CD14-positive monocyte (primary cell): ENCODE measurements around the gene BRAF. TPM values are rescaled to one million over a fixed set of nuclear protein-coding genes. Genes with fewer than 3 reads are reported as not detected.
"Not testable (repeated sequence)": the region's sequence is repeated elsewhere in the genome, so short reads cannot be mapped to it uniquely, and the experiment has no call there.

Source experiments
- DNase-seq, 3 donors: peaks; one replicate each; pipeline ENCODE4 v3.0.0-alpha.2; 2011 to 2022
- H2AFZ ChIP-seq: 2 replicates; pipeline ENCODE4 v1.6.0; 2012; ENCODE audit warnings: mild to moderate bottlenecking, low read depth, low read length, inconsistent platforms; ENCODE audit not compliant: insufficient read depth, poor library complexity, severe bottlenecking
- H3K27ac ChIP-seq, 2 donors: 1 replicate in 1 of 2; 2 replicates in 1 of 2; pipeline ENCODE4 v1.5.1; 2012 to 2013; ENCODE audit warnings: low read length in 2 of 2, control low read depth in 1 of 2, inconsistent platforms in 1 of 2, low read depth in 1 of 2, mild to moderate bottlenecking in 1 of 2
- H3K27me3 ChIP-seq, 2 donors: one replicate each; pipeline versions ENCODE4 v1.6.0 to v1.6.1; 2011 to 2013; ENCODE audit warnings: low read length in 2 of 2; ENCODE audit not compliant: control insufficient read depth in 2 of 2, insufficient read depth in 2 of 2
- H3K36me3 ChIP-seq, 2 donors: replicated peaks in 1 of 2; 1 replicate in 1 of 2; 2 replicates in 1 of 2; pipeline versions ENCODE4 v1.5.1 to v1.6.1; 2012 to 2013; ENCODE audit warnings: low read length in 2 of 2, control low read depth in 1 of 2, inconsistent platforms in 1 of 2, mild to moderate bottlenecking in 1 of 2; ENCODE audit not compliant: insufficient read depth in 2 of 2, control insufficient read depth in 1 of 2
- H3K4me1 ChIP-seq, 2 donors: 1 replicate in 1 of 2; 2 replicates in 1 of 2; pipeline versions ENCODE4 v1.5.1 to v1.6.1; 2012 to 2013; ENCODE audit warnings: low read length in 2 of 2, control low read depth in 1 of 2, inconsistent platforms in 1 of 2, mild to moderate bottlenecking in 1 of 2, moderate library complexity in 1 of 2; ENCODE audit not compliant: insufficient read depth in 2 of 2, control insufficient read depth in 1 of 2
- H3K4me2 ChIP-seq: replicated peaks from 2 replicates; pipeline ENCODE3; 2012; ENCODE audit warnings: low read length, moderate library complexity, mild to moderate bottlenecking; ENCODE audit not compliant: poor library complexity, severe bottlenecking; ENCODE audit errors: extremely low read depth
- H3K4me3 ChIP-seq, 3 experiments: fragments of 200-600 bp in 1 of 3; sonication (generic) in 1 of 3; replicated peaks in 1 of 3; 1 replicate in 2 of 3; 2 replicates in 1 of 3; pipeline ENCODE4 v1.5.1; 2011 to 2013; ENCODE audit warnings: low read length in 3 of 3, mild to moderate bottlenecking in 3 of 3, control low read depth in 2 of 3, low read depth in 2 of 3, inconsistent platforms in 1 of 3, moderate library complexity in 1 of 3
- H3K79me2 ChIP-seq: 2 replicates; pipeline ENCODE4 v1.6.0; 2012; ENCODE audit warnings: mild to moderate bottlenecking, control low read depth, inconsistent platforms, low read length, moderate library complexity; ENCODE audit not compliant: insufficient read depth
- H3K9ac ChIP-seq: 2 replicates; pipeline ENCODE4 v1.6.0; 2017; ENCODE audit warnings: low read length, mild to moderate bottlenecking; ENCODE audit not compliant: insufficient read depth, poor library complexity, severe bottlenecking
- H3K9me3 ChIP-seq, 2 donors: replicated peaks in 1 of 2; 1 replicate in 1 of 2; 2 replicates in 1 of 2; pipeline versions ENCODE4 v1.5.1 to v1.6.1; 2012 to 2013; ENCODE audit warnings: low read length in 2 of 2, control low read depth in 1 of 2; ENCODE audit not compliant: control insufficient read depth in 1 of 2, insufficient read depth in 1 of 2
- H4K20me1 ChIP-seq: 2 replicates; pipeline ENCODE4 v1.6.0; 2012; ENCODE audit warnings: mild to moderate bottlenecking, low read length, control low read depth, moderate library complexity; ENCODE audit not compliant: insufficient read depth
- H3K27ac Mint-ChIP-seq, 7 donors: one replicate each; pipeline ENCODE4 v1.8.0; 2020; ENCODE audit warnings: mild to moderate bottlenecking in 7 of 7, mixed read lengths in 7 of 7, moderate library complexity in 6 of 7, inconsistent platforms in 2 of 7
- H3K27me3 Mint-ChIP-seq, 3 donors: one replicate each; pipeline ENCODE4 v1.8.0; 2021 to 2022; ENCODE audit warnings: low read depth in 3 of 3, mild to moderate bottlenecking in 3 of 3, mixed read lengths in 3 of 3, moderate library complexity in 3 of 3, inconsistent platforms in 1 of 3
- H3K36me3 Mint-ChIP-seq, 2 donors: one replicate each; pipeline ENCODE4 v1.8.0; 2020; ENCODE audit warnings: mixed read lengths in 2 of 2, inconsistent platforms in 1 of 2, mild to moderate bottlenecking in 1 of 2
- H3K4me1 Mint-ChIP-seq: one replicate; pipeline ENCODE4 v1.8.0; 2020; ENCODE audit warnings: mild to moderate bottlenecking, mixed read lengths
- H3K4me3 Mint-ChIP-seq, 2 donors: one replicate each; pipeline ENCODE4 v1.8.0; 2020; ENCODE audit warnings: mild to moderate bottlenecking in 2 of 2, mixed read lengths in 2 of 2, moderate library complexity in 1 of 2
- H3K9me3 Mint-ChIP-seq, 7 donors: one replicate each; pipeline ENCODE4 v1.8.0; 2020 to 2022; ENCODE audit warnings: mixed read lengths in 7 of 7, mild to moderate bottlenecking in 6 of 7, moderate library complexity in 6 of 7, inconsistent platforms in 2 of 7
- CTCF ChIP-seq: fragments of 200-600 bp; IDR thresholded peaks from one replicate; pipeline ENCODE4 v1.8.0; 2022; ENCODE audit warnings: antibody characterized with exemption, mild to moderate bottlenecking
- WGBS: methylation state at CpG from one replicate; pipeline ENCODE4 v1.1.5; 2013; ENCODE audit warnings: missing lambda C conversion rate; ENCODE audit not compliant: insufficient coverage; 5-methylcytosine and 5-hydroxymethylcytosine counted together
- intact Hi-C, 2 donors: fragments of 100-400 bp; cut with micrococcal nuclease; formaldehyde crosslinking; loops; one replicate each; pipeline versions ENCODE4 v1.15.0 to v1.15.1; 2023
- polyA plus RNA-seq, 3 donors: library from polyadenylated mRNA; depleted of rRNA in 1 of 3; unstranded in 2 of 3; stranded (reverse) in 1 of 3; fragments of 300-500 nt in 2 of 3; fragments of >200 nt in 1 of 3; fragmentation: Illumina TruSeq in 2 of 3; gene quantifications; 1 replicate in 2 of 3; 2 replicates in 1 of 3; pipeline ENCODE4 v1.2.3, GENCODE V29; 2012 to 2021

The BRAF gene
- polyA plus RNA-seq, 3 donors, result 3.8 to 10.0 (median 5.6) TPM

DNA sequence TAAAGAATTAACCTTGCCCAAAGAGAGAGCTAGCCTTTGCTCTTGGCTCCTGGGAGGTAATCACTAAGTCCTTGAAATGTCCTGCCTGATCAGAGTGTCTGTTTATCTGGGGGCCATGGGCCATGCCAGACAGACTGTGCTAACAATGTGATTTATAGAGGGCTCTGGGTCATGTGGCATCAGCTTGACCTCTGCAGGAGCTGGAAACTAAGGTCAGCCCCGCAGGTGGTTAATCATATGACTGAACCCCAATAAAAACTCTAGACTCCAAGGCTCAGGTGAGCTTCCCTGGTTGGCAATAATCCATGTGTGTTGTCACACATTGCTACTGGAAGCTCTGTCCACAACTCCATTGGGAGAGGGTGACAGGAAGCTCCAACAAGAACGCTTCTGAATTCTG is 180.7 kb downstream of the BRAF start:
- Histone ChIP-seq H3K27me3 (no peaks in the 10 kb centered on the region), H3K9me3 (no peaks in the 10 kb centered on the region), H3K4me3 (no peak overlapping the region), H2AFZ (no peak overlapping the region), H3K79me2 (no peaks in the 10 kb centered on the region), H3K4me2 (no peak overlapping the region), H3K4me1 (peaks cover 7% of the 10 kb centered on the region in 2 donors), H4K20me1 (no peaks in the 10 kb centered on the region), H3K27ac (no peak overlapping the region), H3K36me3 (peaks cover 23 to 33% of the 10 kb centered on the region in 2 donors), H3K9ac (no peak overlapping the region)
- Mint-ChIP-seq H3K36me3 (peaks cover 25 to 31% of the 10 kb centered on the region in 2 donors), H3K27me3 (no peaks in the 10 kb centered on the region), H3K4me3 (no peak overlapping the region), H3K4me1 (peaks cover 7% of the 10 kb centered on the region), H3K27ac (no peak overlapping the region), H3K9me3 (peaks cover 0 to 3% (median 0%) of the 10 kb centered on the region in 7 donors)
- TF ChIP-seq CTCF, result no peak
- WGBS, result 100% methylated on average over 1 of the region's 2 CpGs
- intact Hi-C loops, result no loop called here
- DNase-seq, result no peak

DNA sequence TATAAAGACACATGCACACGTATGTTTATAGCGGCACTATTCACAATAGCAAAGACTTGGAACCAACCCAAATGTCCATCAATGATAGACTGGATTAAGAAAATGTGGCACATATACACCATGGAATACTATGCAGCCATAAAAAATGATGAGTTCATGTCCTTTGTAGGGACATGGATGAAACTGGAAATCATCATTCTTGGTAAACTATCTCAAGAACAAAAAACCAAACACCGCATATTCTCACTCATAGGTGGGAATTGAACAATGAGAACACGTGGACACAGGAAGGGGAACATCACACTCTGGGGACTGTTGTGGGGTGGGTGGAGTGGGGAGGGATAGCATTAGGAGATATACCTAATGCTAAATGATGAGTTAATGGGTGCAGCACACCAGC is 181.5 kb downstream of the BRAF start:
- H4K20me1 ChIP-seq, H3K27ac Mint-ChIP-seq, intact Hi-C loops, H3K27ac ChIP-seq, H2AFZ ChIP-seq, H3K9ac ChIP-seq, H3K4me1 ChIP-seq, H3K79me2 ChIP-seq, H3K9me3 ChIP-seq, H3K4me3 ChIP-seq, H3K4me3 Mint-ChIP-seq, H3K27me3 Mint-ChIP-seq, H3K9me3 Mint-ChIP-seq, DNase-seq, H3K27me3 ChIP-seq, H3K4me2 ChIP-seq, H3K4me1 Mint-ChIP-seq: not testable (repeated sequence)
- peaks cover 30 to 33% of the 10 kb centered on the region in 2 donors for H3K36me3 ChIP-seq
- no CpG with 5 or more reads among the region's 4 CpGs for WGBS
- peaks cover 28 to 31% of the 10 kb centered on the region in 2 donors for H3K36me3 Mint-ChIP-seq
